ENCODE data around the gene BTN1A1. TPM values are rescaled to one million over a fixed set of nuclear protein-coding genes. Genes with fewer than 3 reads are reported as not detected.

The BTN1A1 gene
- total and polyA plus RNA-seq, 9 of the 15 experiments (the other 6 are each of a cell fraction or from before 2014, with no cell fraction given): 0.01 to 0.15 (median 0.06) TPM; not detected in 4

DNA sequence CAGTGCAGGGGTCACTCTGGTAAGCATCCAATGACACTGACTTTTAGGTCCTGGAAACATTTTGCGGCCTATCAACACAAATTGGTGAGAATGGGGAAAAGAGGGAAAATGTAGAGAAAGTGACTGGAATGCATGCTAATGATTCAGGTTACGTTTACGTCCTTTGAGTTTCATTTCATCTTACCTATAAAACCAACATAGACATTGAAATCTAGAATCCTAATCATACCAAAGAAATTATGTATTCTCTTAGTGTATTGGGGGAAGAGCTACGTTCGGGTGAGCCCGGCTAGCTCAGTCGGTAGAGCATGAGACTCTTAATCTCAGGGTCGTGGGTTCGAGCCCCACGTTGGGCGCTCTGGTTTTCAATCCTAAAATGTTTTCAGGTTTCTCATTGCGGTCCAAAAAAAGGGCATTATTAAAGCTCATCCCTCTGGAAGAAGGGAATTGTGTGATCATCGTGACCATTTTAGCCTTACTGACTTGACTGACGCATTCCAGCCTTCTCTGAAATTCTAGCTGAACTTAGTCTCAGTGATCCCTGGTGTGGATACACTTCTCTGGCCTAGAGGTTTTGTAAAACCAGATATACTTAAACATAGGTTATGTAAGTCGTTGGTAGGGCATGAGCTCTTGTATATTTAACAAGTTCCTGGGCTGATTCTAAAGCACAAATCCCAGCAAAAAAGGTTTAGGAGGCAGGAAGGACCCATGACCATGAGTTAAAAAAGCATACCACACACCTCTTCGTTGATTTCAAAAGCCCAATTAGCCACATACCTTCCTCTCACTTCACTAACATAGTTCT, 56.4 kb downstream of the BTN1A1 start:
- Histone ChIP-seq H3K27me3 (ENCODE audit: control insufficient read depth in 2 of 2, insufficient read depth in 2 of 2, low read length in 2 of 2) (no peaks in the 10 kb centered on the region), H3K9me1 (ENCODE audit: control insufficient read depth, insufficient read depth, low read length) (no peaks in the 10 kb centered on the region), H3K4me2 (ENCODE audit: insufficient read depth, low read length) (peak overlapping the region; percentile 87), H3K27ac (ENCODE audit: extremely low read depth, low read depth, low read length) (peak overlapping the region; percentile 35), H3K4me1 (replicated peaks in 1 of 2; ENCODE audit: control insufficient read depth in 2 of 2, insufficient read depth in 2 of 2, low read length in 2 of 2) (peaks cover 0 to 19% of the 10 kb centered on the region in 2 experiments; a peak in 3 of 5 replicates), H2AFZ (ENCODE audit: low read depth, low read length) (peak overlapping the region; percentile 61; the same call in 1 of the 2 replicates), H3K79me2 (ENCODE audit: control insufficient read depth, insufficient read depth, low read length) (no peaks in the 10 kb centered on the region), H3K9ac (ENCODE audit: insufficient read depth in 1 of 2, low read depth in 2 of 2, low read length in 2 of 2) (peak overlapping the region; percentile 45 to 86; a peak in 3 of 4 replicates), H4K20me1 (replicated peaks; ENCODE audit: control insufficient read depth, insufficient read depth, low read length) (no peaks in the 10 kb centered on the region; the same call in 1 of the 2 replicates), H3K36me3 (ENCODE audit: control insufficient read depth, insufficient read depth, low read length) (no peaks in the 10 kb centered on the region), H3K4me3 (peak overlapping the region; percentile 51), H3K9me3 (replicated peaks; ENCODE audit: control insufficient read depth, insufficient read depth, low read depth, low read length) (no peaks in the 10 kb centered on the region)
- POLR2A ChIA-PET: interaction anchor here (0.6 to 6.8 kb wide), 12 partner anchors 12 to 524 kb away, joined by 3 to 70 read pairs (median 4); partner anchors contain the start of gene HMGN4
- intact Hi-C loops (cut with micrococcal nuclease) (loop anchor here (1.0 to 10.0 kb wide), 4 partner anchors 12 to 1128 kb away; partner anchors contain the start of genes ABT1 and ZNF184), in situ Hi-C loops (cut with MboI) (loop anchor here (25.0 kb wide), 1 partner anchor 369 kb away; a partner anchor contains a TSS)
- WGBS (ENCODE audit: insufficient coverage, low coverage, missing lambda C conversion rate): 3% methylated on average over 16 of the region's 16 CpGs
- FAIRE-seq (peak; percentile 86), ATAC-seq (peak; percentile 67), DNase-seq (ENCODE audit: extremely low read depth in 1 of 4, low spot score in 3 of 4) (peak; percentile 75 to 95 (median 81))
- CTCF ChIA-PET (ENCODE audit: low intra/inter-chr PET ratio): no interaction called here
- BruUV-seq (replicated peaks): TSS peak; percentile 97
- 0 out of 2 replicates have a peak, but pooled peaks have one; percentile 79 for TF ChIP-seq GATAD2A (IDR thresholded peaks at IDR 0.05)
- no peak for TF ChIP-seq ZNF785 (CRISPR knock-in tag; IDR thresholded peaks at IDR 0.05)
- TF ChIP-seq, protein P1, sequence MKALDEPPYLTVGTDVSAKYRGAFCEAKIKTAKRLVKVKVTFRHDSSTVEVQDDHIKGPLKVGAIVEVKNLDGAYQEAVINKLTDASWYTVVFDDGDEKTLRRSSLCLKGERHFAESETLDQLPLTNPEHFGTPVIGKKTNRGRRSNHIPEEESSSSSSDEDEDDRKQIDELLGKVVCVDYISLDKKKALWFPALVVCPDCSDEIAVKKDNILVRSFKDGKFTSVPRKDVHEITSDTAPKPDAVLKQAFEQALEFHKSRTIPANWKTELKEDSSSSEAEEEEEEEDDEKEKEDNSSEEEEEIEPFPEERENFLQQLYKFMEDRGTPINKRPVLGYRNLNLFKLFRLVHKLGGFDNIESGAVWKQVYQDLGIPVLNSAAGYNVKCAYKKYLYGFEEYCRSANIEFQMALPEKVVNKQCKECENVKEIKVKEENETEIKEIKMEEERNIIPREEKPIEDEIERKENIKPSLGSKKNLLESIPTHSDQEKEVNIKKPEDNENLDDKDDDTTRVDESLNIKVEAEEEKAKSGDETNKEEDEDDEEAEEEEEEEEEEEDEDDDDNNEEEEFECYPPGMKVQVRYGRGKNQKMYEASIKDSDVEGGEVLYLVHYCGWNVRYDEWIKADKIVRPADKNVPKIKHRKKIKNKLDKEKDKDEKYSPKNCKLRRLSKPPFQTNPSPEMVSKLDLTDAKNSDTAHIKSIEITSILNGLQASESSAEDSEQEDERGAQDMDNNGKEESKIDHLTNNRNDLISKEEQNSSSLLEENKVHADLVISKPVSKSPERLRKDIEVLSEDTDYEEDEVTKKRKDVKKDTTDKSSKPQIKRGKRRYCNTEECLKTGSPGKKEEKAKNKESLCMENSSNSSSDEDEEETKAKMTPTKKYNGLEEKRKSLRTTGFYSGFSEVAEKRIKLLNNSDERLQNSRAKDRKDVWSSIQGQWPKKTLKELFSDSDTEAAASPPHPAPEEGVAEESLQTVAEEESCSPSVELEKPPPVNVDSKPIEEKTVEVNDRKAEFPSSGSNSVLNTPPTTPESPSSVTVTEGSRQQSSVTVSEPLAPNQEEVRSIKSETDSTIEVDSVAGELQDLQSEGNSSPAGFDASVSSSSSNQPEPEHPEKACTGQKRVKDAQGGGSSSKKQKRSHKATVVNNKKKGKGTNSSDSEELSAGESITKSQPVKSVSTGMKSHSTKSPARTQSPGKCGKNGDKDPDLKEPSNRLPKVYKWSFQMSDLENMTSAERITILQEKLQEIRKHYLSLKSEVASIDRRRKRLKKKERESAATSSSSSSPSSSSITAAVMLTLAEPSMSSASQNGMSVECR (CRISPR knock-in tag; IDR thresholded peaks at IDR 0.05): no peak
- TF ChIP-seq ZFP1 (CRISPR knock-in tag; IDR thresholded peaks at IDR 0.05): no peak; the same call in 1 of the 2 replicates
- TF ChIP-seq, protein P2, sequence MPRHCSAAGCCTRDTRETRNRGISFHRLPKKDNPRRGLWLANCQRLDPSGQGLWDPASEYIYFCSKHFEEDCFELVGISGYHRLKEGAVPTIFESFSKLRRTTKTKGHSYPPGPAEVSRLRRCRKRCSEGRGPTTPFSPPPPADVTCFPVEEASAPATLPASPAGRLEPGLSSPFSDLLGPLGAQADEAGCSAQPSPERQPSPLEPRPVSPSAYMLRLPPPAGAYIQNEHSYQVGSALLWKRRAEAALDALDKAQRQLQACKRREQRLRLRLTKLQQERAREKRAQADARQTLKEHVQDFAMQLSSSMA (CRISPR knock-in tag; IDR thresholded peaks at IDR 0.05): no peak
- TF ChIP-seq ZNF311 (CRISPR knock-in tag; IDR thresholded peaks at IDR 0.05): no peak
- TF ChIP-seq ETV6 (IDR thresholded peaks at IDR 0.05; ENCODE audit: borderline replicate concordance in 1 of 2, low read depth in 2 of 2, low read length in 1 of 2): 0 out of 4 replicates have a peak, but pooled peaks of 1 of the 2 experiments have one; percentile 59
- TF ChIP-seq ETV6 (CRISPR knock-in tag; IDR thresholded peaks at IDR 0.05; ENCODE audit: borderline replicate concordance): peak; percentile 80; the same call in 1 of the 2 replicates
- TF ChIP-seq GTF2A2 (tag; IDR thresholded peaks at IDR 0.05): no peak
- peak; percentile 42 for TF ChIP-seq BDP1 (IDR thresholded peaks at IDR 0.05; ENCODE audit: insufficient read depth, insufficient read length)
- no peak for TF ChIP-seq PHTF2 (CRISPR knock-in tag; IDR thresholded peaks at IDR 0.05)
- TF ChIP-seq BRD9 (IDR thresholded peaks at IDR 0.05; ENCODE audit: low read depth, partially characterized antibody): peak; percentile 98
- no peak for TF ChIP-seq FOS (IDR thresholded peaks at IDR 0.05; ENCODE audit: extremely low read depth, insufficient read length)
- TF ChIP-seq TEAD2 (tag; IDR thresholded peaks at IDR 0.05): peak; percentile 62; the same call in 1 of the 2 replicates
- TF ChIP-seq, protein P3, sequence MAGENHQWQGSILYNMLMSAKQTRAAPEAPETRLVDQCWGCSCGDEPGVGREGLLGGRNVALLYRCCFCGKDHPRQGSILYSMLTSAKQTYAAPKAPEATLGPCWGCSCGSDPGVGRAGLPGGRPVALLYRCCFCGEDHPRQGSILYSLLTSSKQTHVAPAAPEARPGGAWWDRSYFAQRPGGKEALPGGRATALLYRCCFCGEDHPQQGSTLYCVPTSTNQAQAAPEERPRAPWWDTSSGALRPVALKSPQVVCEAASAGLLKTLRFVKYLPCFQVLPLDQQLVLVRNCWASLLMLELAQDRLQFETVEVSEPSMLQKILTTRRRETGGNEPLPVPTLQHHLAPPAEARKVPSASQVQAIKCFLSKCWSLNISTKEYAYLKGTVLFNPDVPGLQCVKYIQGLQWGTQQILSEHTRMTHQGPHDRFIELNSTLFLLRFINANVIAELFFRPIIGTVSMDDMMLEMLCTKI (IDR thresholded peaks at IDR 0.05; ENCODE audit: partially characterized antibody): no peak
- no peak for TF ChIP-seq EGR1 (conservative IDR thresholded peaks at IDR 0.05)
